ENCODE results near the gene ADAM8.
"Not testable (repeated sequence)": the region's sequence is repeated elsewhere in the genome, so short reads cannot be mapped to it uniquely, and the experiment has no call there.

ADAM8 gene

GRCh38 chr10:133231244-133231945, 45.3 kb downstream of the ADAM8 start:
- DNase-seq (ENCODE audit: low spot score): no peak

- no peak for DNase-seq (ENCODE audit: low spot score)
These were observed 46.1 kb downstream of the ADAM8 start for GRCh38 chr10:133230387-133231195.

DNA sequence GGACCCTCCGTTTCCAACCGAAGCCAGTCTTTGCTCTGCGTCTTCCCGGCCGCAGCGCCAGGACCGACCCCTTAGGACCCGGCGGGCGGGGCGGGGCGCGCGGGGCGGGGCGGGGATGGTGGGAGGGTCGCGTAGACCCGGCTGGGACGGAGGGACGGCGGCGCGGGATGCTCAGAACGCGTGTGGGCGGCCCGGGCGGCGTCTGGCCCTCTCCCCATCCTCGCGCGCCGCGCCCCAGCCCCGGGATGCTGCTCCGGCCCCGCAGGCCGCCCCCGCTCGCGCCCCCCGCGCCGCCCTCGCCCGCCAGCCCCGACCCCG, 46.7 kb downstream of the ADAM8 start, which contains the start of gene UTF1:
Gene UTF1 (plus strand): TSS at position 174 of the 318 bp plus-strand sequence. CDS start 72 bp downstream, at position 246.
- DNase-seq (ENCODE audit: low spot score): no peak

DNA sequence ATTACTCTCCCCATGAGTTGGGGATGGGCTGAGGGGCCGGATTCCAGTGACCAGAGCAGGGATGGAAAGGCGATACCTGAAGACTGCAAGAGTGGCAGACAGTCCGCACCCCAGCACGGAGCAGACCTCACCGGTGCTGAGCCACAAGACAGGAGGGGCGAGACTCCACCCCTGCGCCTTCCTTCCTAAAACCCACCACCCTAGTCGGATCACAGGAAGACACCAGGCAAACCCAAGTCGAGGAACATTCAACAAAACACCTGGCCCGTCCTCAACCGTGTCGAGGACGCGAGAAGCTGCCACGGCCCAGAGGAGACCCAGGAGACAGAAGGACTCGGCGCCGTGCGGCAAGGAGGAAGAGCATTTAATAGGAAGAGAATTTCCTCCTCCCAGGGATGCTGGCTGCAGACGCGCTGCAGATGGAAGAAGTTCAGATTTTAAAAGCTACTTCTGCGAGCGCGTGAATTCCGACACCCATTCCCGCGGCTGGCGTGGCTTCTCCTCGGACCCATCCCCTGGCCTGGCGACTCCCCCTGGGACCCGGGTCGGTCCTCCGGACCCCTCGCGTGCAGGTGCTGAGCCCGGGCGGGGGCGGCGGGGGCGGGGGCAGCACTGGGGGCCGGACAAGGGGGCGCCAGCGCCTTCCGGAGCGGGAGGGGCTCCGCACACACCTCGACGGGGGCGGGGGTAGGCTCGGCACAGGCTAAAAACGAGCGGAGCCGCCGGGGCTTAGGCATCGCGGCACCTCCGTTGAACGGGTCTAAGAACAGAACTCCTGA, 47.2 kb downstream of the ADAM8 start:
- no peak for DNase-seq (ENCODE audit: low spot score)

DNA sequence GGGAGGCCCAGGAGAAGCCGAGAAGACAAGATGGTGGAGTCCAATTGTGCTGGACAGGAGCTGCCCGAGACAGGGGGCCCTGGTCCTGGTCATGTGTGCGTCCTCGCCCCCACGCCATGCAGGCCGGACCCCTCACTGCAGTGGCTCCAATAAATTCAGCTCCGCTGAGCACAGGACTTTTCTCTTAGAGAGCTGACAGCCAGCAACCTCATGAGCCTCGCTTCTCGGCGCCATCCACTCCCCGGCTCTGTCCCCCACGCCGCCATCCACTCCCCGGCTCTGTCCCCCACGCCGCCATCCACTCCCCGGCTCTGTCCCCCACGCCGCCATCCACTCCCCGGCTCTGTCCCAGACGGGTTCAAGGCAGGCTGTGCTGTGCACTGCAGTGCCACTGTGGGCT, 49.4 kb downstream of the ADAM8 start:
- no peak for DNase-seq (ENCODE audit: low spot score)

DNA sequence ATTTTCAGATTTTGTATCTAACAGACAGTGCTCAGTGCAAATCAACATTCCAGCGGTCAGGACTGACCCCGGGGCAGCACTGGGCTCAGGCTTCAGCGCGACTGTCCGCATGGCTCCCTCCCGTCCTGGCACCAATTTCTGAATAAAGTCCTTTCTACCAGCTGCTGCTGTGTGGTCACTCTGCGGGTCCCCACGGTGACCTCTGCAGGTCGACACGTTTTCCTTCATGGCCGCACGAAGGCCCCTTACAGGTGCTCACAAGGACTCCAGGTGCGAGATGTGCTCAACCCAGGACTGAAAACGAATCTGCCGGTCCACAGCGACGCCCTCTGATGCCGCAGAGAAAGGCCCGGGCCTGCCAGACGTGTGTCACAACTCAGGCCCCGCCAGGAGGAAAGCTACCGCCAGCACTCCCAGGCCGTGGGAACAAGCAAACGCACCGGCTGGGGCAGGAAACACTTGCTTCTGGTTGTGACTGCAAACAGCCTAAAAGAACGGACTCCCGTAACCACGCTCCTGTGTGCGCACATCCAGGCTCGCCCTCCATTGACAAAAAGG, 50.3 kb downstream of the ADAM8 start:
- DNase-seq (ENCODE audit: low spot score): no peak

- DNase-seq (ENCODE audit: low spot score): no peak
These were observed 50.9 kb downstream of the ADAM8 start for GRCh38 chr10:133225707-133226191.

DNA sequence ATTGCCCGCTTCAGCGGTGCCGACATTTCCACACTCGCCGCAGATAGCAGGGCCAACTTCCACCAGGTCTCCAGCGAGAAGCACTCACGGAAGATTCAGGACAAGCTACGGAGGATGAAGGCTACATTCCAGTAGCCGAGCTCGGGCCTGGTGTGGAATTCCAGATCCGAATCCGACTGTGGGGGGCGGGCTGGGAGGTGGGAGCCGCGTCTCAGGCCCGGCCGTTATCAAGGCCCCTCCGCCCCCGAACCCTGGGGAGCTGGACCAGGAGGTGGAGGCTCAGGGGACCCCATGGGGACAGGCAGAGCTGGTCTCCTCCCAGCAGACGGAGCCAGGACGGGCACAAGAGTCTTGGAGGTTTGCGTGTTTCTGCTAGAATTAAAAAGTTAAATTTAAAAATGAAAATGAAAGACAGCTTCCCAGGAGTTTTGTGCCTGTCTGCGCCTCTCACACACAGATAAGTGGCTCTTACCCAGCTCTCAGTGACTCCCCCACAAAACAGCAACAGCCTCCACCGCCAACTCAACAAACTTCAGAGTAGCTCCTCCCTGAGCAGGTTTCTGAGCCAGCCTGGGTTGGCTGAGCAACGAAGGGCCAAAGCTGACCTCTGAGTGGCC, 51.8 kb downstream of the ADAM8 start:
- DNase-seq (ENCODE audit: low spot score): no peak

DNA sequence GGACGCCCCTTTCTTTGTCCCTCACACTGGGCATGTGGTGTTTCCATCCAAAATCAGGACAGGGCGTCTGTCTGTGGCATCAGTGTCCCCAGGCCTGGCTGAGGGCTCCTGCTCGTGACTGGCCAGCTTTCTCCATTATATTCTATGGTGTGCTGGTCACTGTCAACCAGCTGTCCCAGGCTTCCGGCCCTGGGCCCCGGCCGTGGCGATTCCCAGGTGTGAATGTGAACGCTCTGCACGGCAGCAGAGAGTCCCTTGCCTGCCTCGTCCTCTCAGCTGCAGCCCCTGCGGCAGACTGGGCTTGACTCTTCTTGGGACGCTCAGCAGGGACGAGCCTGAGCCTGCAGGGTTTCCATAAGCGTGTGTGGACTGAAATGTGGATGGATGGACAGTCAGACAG, 52.6 kb downstream of the ADAM8 start:
- DNase-seq (ENCODE audit: low spot score): no peak

DNA sequence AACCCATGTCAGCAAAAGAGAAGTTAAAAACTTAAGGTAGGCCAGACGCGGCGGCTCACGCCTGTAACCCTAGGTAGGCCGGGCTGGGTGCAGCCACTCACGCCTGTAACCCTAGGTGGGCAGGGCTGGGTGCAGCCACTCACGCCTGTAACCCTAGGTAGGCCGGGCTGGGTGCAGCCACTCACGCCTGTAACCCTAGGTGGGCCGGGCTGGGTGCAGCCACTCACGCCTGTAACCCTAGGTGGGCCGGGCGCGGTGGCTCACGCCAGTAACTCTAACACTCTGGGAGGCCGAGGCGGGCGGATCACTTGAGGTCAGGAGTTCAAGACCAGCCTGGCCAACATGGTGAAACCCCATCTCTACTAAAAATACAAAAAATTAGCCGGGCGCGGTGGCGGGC, 54.9 kb downstream of the ADAM8 start:
- DNase-seq (ENCODE audit: low spot score): not testable (repeated sequence)

- DNase-seq (ENCODE audit: low spot score): no peak
These were observed 55.3 kb downstream of the ADAM8 start for GRCh38 chr10:133221331-133221730.

GRCh38 chr10:133219782-133220181, 56.9 kb downstream of the ADAM8 start:
- no peak for DNase-seq (ENCODE audit: low spot score)

GRCh38 chr10:133218891-133219290, 57.8 kb downstream of the ADAM8 start:
- no peak for DNase-seq (ENCODE audit: low spot score)

DNA sequence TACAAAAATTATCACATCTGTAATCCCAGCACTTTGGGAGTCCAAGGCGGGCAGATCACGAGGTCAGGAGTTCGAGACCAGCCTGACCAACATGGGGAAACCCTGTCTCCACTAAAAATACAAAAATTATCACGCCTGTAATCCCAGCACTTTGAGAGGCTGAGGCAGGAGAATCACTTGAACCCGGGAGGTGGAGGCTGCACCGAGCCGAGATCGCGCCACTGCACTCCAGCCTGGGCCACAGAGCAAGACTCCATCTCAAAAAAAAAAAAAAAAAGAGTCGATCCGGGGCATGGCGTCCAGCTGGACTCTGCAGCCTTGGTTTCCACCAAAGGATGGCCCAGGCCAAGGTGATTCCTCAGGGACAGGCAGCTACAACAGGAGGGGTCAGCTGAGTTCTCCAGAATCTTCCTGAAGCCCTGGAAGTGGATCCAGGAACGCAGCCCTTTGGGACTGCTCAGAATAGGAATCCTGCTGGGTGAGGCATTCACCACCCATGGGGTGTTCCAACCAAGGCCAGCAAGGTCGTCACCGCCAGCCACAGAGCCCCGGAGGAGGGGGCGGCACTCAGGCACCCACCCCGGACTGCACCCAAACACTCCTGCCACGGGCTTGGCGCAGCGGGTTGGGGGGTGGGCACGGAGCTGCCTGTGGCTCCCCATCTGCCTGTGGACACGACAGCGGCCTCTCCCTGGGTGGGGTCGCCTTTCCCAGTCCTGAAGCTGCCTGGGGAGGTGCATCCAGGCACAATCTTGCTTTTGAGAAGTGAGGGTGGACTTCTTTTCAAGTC, 58.7 kb downstream of the ADAM8 start:
- no peak for DNase-seq (ENCODE audit: low spot score)

DNA sequence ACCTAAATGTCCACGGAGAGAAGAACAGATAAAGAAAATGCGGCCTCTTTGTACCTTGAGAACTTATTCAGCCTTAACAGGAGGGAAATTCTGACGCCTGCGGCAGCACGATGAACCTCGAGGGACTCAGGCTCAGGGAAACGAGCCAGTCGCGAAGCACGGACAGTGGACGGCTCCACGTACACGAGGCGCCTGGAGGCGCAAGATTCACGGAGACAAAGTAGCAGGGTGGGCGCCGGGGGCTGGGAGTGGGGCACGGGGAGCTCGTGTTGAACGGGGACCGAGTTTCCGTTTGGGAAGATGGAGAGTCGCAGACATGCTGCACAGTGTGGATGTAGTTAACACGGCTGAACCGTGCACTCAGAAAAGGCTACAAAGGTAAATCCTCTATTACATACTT, 59.9 kb downstream of the ADAM8 start:
- no peak for DNase-seq (ENCODE audit: low spot score)

DNA sequence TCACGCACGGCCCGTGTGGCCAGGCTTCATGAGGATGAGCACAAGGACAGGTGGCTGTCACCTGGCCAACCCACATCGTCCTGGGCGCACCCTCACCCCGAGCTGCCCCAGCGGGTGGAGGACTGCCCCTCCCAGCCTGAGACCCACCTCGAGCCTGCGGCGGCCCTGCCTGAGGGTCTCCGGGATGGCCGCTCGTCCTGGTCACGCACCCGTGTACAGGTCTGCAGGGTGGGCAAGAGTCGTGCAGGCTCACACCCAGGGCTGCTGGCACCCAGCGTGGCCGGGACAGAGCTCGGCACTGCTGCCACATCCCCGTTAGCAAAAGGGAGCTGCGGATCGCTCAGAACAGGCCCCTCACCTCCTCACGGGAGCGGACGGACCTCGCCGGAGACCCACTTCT, 61.1 kb downstream of the ADAM8 start:
- no peak for DNase-seq (ENCODE audit: low spot score)

DNA sequence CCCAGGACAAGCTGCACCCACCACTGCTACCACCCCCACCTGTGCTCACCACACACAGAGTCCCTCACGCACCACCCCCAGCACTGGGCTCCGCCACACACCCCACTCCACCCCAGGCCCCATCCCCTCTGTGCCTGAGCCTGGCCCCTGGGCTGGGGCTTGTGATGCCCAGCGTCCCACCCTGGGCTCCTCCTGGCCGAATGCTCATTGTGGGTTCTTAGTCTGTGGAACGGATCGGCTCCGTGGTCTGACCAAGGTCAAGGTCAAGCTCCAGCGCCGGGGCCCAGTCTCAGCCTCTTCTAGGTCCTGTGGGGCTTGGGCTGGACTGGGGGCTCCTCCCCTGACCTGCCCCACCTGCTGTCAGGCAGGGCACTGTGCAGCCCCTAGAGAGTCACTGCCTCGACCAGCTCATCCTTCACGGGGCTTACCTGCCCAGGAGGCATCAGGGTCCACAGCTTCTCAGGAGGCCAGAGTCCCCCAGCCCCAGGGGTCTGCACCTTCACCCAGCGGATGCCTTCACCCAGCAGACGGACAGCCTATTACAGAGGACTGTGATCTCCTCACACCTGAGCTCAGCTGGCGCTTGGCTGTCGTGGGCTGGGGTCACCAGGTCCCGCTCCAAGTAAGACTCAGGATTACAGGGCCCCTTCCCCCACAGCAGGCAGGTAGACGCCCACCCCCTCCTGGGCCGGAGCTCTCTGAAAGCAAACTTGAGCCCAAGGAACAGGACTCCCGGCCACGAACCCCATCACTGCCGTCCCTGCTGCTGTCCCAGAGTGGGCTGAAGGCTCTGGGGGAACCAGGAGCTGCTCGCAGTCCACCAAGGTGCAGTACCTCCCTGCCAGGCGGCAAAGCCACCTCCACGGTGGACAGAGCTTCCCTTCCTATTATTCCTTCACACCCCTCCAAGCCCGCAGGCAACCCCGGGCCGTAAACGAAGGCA, 61.9 kb downstream of the ADAM8 start:
- no peak for DNase-seq (ENCODE audit: low spot score)

GRCh38 chr10:133213641-133214467, 62.8 kb downstream of the ADAM8 start:
- no peak for DNase-seq (ENCODE audit: low spot score)
